DOHH2 (cell line): ENCODE results near the gene ALPI.

Source experiments
- EZH2phosphoT487 ChIP-seq: fragments of 200-600 bp; sonication (generic); IDR thresholded peaks from 2 replicates; pipeline ENCODE4 v1.6.1; 2017; ENCODE audit warnings: borderline replicate concordance, mild to moderate bottlenecking, antibody characterized with exemption, low read length, moderate library complexity, mixed read lengths
- TF ChIP-seq, protein P1 (sequence below): fragments of 200-600 bp; sonication (generic); IDR thresholded peaks from one replicate; pipeline ENCODE4 v1.5.1; 2014; ENCODE audit warnings: antibody characterized with exemption, mild to moderate bottlenecking, low read depth, low read length; ENCODE audit not compliant: poor library complexity, severe bottlenecking

DNA sequence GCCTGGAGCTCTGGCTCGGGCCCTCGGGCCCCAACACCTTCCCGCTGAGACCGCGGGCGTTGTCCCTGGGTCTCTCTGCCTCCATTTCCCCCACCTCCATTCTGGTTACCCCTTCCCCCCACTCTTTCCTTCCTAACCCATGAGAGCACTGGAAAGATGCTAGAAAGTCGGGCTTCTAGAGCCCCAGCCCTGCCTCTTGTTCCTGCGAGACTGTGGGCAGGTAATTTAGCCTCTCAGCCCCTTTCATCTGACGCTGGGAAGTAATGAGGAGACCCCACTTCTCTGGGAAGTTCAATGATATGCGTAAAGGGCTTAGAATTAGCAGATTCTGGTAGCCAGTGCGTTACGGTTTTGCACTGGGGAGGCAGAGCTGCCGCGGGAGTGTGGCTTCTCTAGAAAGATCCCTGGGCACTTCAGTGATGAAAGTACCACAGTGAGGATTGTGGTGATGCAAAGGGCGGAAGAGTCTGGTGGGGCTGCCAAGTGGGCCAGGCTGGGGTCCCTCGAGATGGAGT, 47.9 kb downstream of the ALPI start:
- TF ChIP-seq, protein P1, sequence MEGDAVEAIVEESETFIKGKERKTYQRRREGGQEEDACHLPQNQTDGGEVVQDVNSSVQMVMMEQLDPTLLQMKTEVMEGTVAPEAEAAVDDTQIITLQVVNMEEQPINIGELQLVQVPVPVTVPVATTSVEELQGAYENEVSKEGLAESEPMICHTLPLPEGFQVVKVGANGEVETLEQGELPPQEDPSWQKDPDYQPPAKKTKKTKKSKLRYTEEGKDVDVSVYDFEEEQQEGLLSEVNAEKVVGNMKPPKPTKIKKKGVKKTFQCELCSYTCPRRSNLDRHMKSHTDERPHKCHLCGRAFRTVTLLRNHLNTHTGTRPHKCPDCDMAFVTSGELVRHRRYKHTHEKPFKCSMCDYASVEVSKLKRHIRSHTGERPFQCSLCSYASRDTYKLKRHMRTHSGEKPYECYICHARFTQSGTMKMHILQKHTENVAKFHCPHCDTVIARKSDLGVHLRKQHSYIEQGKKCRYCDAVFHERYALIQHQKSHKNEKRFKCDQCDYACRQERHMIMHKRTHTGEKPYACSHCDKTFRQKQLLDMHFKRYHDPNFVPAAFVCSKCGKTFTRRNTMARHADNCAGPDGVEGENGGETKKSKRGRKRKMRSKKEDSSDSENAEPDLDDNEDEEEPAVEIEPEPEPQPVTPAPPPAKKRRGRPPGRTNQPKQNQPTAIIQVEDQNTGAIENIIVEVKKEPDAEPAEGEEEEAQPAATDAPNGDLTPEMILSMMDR: no peak
- no peak for TF ChIP-seq EZH2phosphoT487
